ENCODE measurements around the gene CIZ1.

The CIZ1 gene

DNA sequence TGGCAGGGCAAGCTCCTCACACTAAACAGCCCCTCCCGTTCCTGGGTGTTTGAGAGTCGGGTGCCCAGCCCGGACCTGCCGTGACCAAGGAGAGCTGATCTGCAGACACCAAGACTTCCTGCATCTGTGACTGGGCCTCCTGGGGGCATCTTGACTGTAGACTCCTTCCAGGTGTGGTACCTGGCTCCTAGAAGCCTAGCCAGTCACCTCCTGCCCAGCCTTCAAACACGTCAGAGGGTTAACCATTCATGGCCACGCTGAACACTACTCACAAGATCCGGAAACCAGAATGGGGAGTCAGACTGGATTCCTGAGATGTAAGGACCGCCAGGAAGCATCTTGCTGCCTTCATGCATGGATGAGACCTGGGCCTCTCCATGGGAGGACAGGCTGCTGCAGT is 45.8 kb downstream of the CIZ1 start:
- peaks cover 17% of the 10 kb centered on the region for H3K4me1 ChIP-seq (ENCODE audit: insufficient read depth, low read length, poor library complexity, severe bottlenecking)
- no peak for TF ChIP-seq EZH2phosphoT487 (IDR thresholded peaks at IDR 0.05; ENCODE audit: borderline replicate concordance)
- TF ChIP-seq, protein P1, sequence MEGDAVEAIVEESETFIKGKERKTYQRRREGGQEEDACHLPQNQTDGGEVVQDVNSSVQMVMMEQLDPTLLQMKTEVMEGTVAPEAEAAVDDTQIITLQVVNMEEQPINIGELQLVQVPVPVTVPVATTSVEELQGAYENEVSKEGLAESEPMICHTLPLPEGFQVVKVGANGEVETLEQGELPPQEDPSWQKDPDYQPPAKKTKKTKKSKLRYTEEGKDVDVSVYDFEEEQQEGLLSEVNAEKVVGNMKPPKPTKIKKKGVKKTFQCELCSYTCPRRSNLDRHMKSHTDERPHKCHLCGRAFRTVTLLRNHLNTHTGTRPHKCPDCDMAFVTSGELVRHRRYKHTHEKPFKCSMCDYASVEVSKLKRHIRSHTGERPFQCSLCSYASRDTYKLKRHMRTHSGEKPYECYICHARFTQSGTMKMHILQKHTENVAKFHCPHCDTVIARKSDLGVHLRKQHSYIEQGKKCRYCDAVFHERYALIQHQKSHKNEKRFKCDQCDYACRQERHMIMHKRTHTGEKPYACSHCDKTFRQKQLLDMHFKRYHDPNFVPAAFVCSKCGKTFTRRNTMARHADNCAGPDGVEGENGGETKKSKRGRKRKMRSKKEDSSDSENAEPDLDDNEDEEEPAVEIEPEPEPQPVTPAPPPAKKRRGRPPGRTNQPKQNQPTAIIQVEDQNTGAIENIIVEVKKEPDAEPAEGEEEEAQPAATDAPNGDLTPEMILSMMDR (conservative IDR thresholded peaks at IDR 0.05; ENCODE audit: low read length) = no peak

DNA sequence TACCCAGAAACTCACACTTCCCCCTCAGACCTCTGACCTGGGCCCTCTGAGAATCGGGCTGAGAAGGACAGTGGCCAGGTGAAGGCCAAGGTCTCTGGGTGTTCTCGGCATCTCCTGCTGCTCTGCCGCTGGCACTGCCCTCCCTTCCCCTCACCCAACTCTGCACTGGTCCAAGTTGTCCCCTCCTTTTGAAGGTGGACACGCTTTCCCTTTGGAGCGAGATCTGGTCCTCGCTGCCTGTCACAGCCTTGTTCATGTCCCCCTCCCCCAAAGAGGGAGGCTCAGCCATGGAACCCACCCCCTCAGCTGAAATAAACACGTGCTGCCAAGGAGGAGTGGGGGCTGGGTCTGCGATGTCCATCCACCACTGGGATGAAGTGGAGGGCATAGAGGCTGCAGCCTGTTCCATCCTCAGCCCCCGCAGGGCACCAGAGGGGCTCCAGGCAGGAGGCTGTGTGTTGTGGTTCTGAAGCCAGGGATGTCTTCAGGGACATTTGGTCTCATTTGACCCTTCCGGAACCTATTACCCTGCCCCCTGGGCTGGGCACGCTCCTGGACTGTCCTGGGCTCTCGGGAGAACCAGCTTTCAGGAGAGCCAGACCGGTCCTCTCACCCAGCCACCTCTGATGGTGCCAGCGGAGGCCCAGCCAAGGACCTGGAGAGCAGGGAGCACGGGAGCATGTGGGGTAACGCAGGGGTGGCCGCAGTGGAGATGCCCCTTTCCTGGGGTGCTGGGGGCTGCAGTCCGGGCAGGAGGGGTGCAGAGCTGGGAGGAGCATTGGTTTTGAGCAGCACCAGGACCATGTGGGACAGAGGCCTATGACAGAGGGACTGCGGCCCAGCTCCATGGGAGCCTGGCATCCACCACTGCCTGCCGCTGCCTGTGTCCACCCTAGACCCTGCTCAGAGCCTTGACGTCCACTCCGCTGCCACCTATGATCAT is 46.9 kb downstream of the CIZ1 start:
- Histone ChIP-seq H3K79me2 (ENCODE audit: insufficient read depth, low read length) (no peaks in the 10 kb centered on the region), H3K9ac (ENCODE audit: low read depth, low read length, poor library complexity, severe bottlenecking) (no peak overlapping the region), H3K27me3 (ENCODE audit: insufficient read depth, low read length, poor library complexity, severe bottlenecking) (no peaks in the 10 kb centered on the region), H2AFZ (ENCODE audit: low read length) (no peak overlapping the region), H3K4me1 (ENCODE audit: insufficient read depth, low read length, poor library complexity, severe bottlenecking) (peaks cover 13% of the 10 kb centered on the region), H3K4me3 (ENCODE audit: low read length, poor library complexity, severe bottlenecking) (no peak overlapping the region), H3K36me3 (ENCODE audit: insufficient read depth, low read length) (no peaks in the 10 kb centered on the region), H3K9me2 (replicated peaks; ENCODE audit: low read depth, low read length) (no peaks in the 10 kb centered on the region), H4K20me1 (ENCODE audit: insufficient read depth, low read length, poor library complexity, severe bottlenecking) (no peaks in the 10 kb centered on the region), H3K9me3 (ENCODE audit: insufficient read depth, low read depth, low read length) (no peaks in the 10 kb centered on the region), H3K4me2 (ENCODE audit: low read depth, low read length, poor library complexity, severe bottlenecking) (no peak overlapping the region), H3F3A (ENCODE audit: low read depth) (no peaks in the 10 kb centered on the region)
- TF ChIP-seq, protein P1 (conservative IDR thresholded peaks at IDR 0.05; ENCODE audit: low read length) = no peak
- TF ChIP-seq EZH2phosphoT487 (IDR thresholded peaks at IDR 0.05; ENCODE audit: borderline replicate concordance) = no peak

More for the DNA sequence above, 45.8 kb downstream of the CIZ1 start:
- H4K20me1 ChIP-seq (ENCODE audit: insufficient read depth, low read length, poor library complexity, severe bottlenecking) = no peaks in the 10 kb centered on the region
- no peaks in the 10 kb centered on the region for H3F3A ChIP-seq (ENCODE audit: low read depth)
- no peaks in the 10 kb centered on the region for H3K27me3 ChIP-seq (ENCODE audit: insufficient read depth, low read length, poor library complexity, severe bottlenecking)
- H2AFZ ChIP-seq (ENCODE audit: low read length) = no peak overlapping the region
- no peaks in the 10 kb centered on the region for H3K36me3 ChIP-seq (ENCODE audit: insufficient read depth, low read length)
- no peaks in the 10 kb centered on the region for H3K9me3 ChIP-seq (ENCODE audit: insufficient read depth, low read depth, low read length)
- H3K4me2 ChIP-seq (ENCODE audit: low read depth, low read length, poor library complexity, severe bottlenecking) = no peak overlapping the region
- no peaks in the 10 kb centered on the region for H3K79me2 ChIP-seq (ENCODE audit: insufficient read depth, low read length)
- H3K9ac ChIP-seq (ENCODE audit: low read depth, low read length, poor library complexity, severe bottlenecking) = no peak overlapping the region
- H3K4me3 ChIP-seq (ENCODE audit: low read length, poor library complexity, severe bottlenecking) = no peak overlapping the region
- H3K9me2 ChIP-seq (replicated peaks; ENCODE audit: low read depth, low read length) = no peaks in the 10 kb centered on the region

GRCh38 chr9:128143525-128144238 is 47.7 kb downstream of the CIZ1 start:
- Histone ChIP-seq H3K4me2 (ENCODE audit: low read depth, low read length, poor library complexity, severe bottlenecking) (no peak overlapping the region), H4K20me1 (ENCODE audit: insufficient read depth, low read length, poor library complexity, severe bottlenecking) (no peaks in the 10 kb centered on the region), H3F3A (ENCODE audit: low read depth) (no peaks in the 10 kb centered on the region), H3K79me2 (ENCODE audit: insufficient read depth, low read length) (no peaks in the 10 kb centered on the region), H2AFZ (ENCODE audit: low read length) (no peak overlapping the region), H3K9ac (ENCODE audit: low read depth, low read length, poor library complexity, severe bottlenecking) (no peak overlapping the region), H3K9me2 (replicated peaks; ENCODE audit: low read depth, low read length) (no peaks in the 10 kb centered on the region), H3K4me1 (ENCODE audit: insufficient read depth, low read length, poor library complexity, severe bottlenecking) (peaks cover 13% of the 10 kb centered on the region), H3K4me3 (ENCODE audit: low read length, poor library complexity, severe bottlenecking) (no peak overlapping the region), H3K36me3 (ENCODE audit: insufficient read depth, low read length) (no peaks in the 10 kb centered on the region), H3K27me3 (ENCODE audit: insufficient read depth, low read length, poor library complexity, severe bottlenecking) (no peaks in the 10 kb centered on the region), H3K9me3 (ENCODE audit: insufficient read depth, low read depth, low read length) (no peaks in the 10 kb centered on the region)
- TF ChIP-seq, protein P1 (conservative IDR thresholded peaks at IDR 0.05; ENCODE audit: low read length) = no peak
